ENCODE data around the gene DNMT3L. TPM values are rescaled to one million over a fixed set of nuclear protein-coding genes. Genes with fewer than 3 reads are reported as not detected.
A peak's percentile ranks its signal among the peaks of the same experiment; 100 is the strongest.

DNMT3L gene
- total and polyA plus RNA-seq, 2 donors (not counting 1 experiment from before 2014, with no cell fraction given), result not detected

- H3K4me3 Mint-ChIP-seq, result peak overlapping the region; percentile 64
- DNase-seq (peak; percentile 88), ATAC-seq (ENCODE audit: low read depth) (peak; percentile 15)
- H3K27ac ChIP-seq (ENCODE audit: low read length in 2 of 2), result peak overlapping the region; percentile 7 to 12
- no peaks in the 10 kb centered on the region for H3K9me3 Mint-ChIP-seq (ENCODE audit: insufficient read depth)
- H3K4me3 ChIP-seq (ENCODE audit: control extremely low read depth in 1 of 5, extremely low read depth in 1 of 5, insufficient read depth in 1 of 5, low read depth in 2 of 5, low read length in 4 of 5), result peak overlapping the region in 1 of 5 experiments; percentile 17
- WGBS (ENCODE audit: insufficient coverage), result 28% methylated on average over 21 of the region's 22 CpGs
- no peaks in the 10 kb centered on the region for H3K27me3 ChIP-seq (replicated peaks in 1 of 4; ENCODE audit: control extremely low read depth in 1 of 4, control insufficient read depth in 3 of 4, insufficient read depth in 4 of 4, low read length in 3 of 4)
- H3K4me2 ChIP-seq (replicated peaks; ENCODE audit: low read depth, low read length, poor library complexity, severe bottlenecking), result peak overlapping the region; percentile 54
- peaks cover 25% of the 10 kb centered on the region for H4K20me1 ChIP-seq (ENCODE audit: control insufficient read depth, insufficient read depth, low read length, poor library complexity, severe bottlenecking)
- no peaks in the 10 kb centered on the region for H3K36me3 ChIP-seq (replicated peaks in 1 of 2; ENCODE audit: control extremely low read depth in 1 of 2, control insufficient read depth in 1 of 2, extremely low read depth in 1 of 2, insufficient read depth in 2 of 2, low read length in 1 of 2)
- no peak overlapping the region for H3K9ac ChIP-seq (ENCODE audit: low read length)
- POLR2A ChIA-PET, result interaction anchor here (0.6 kb wide), 2 partner anchors 263 to 383 kb away, joined by 3 to 5 read pairs; no protein-coding TSS in a partner anchor
- no peaks in the 10 kb centered on the region for H3K27me3 Mint-ChIP-seq
- TF ChIP-seq EZH2 (IDR thresholded peaks at IDR 0.05; ENCODE audit: borderline replicate concordance, insufficient read depth, low read depth, low read length, poor library complexity, severe bottlenecking) (no peak), CTCF (IDR thresholded peaks at IDR 0.05) (peak; percentile 74)
- intact Hi-C loops (cut with micrococcal nuclease), result no loop called here
- peaks cover 0 to 3% (median 0%) of the 10 kb centered on the region in 3 donors for H3K9me3 ChIP-seq (ENCODE audit: control extremely low read depth in 1 of 3, control insufficient read depth in 2 of 3, insufficient read depth in 1 of 3, low read length in 2 of 3)
- H3K4me1 ChIP-seq (ENCODE audit: control insufficient read depth in 2 of 2, insufficient read depth in 2 of 2, low read length in 2 of 2), result peaks cover 65 to 82% of the 10 kb centered on the region in 2 donors
- H2AFZ ChIP-seq (ENCODE audit: insufficient read depth, low read depth, low read length, poor library complexity, severe bottlenecking), result no peak overlapping the region
- H3K4me1 Mint-ChIP-seq, result peaks cover 57% of the 10 kb centered on the region
- CTCF ChIA-PET, result interaction anchor here (0.6 to 2.7 kb wide), 10 partner anchors 11 to 284 kb away, joined by 3 to 11 read pairs (median 4); no protein-coding TSS in a partner anchor
- peaks cover 26% of the 10 kb centered on the region for H3K79me2 ChIP-seq (ENCODE audit: control insufficient read depth, insufficient read depth, low read length)
- H3K27ac Mint-ChIP-seq, result peak overlapping the region; percentile 61
Observed at GRCh38 chr21:44297525-44298290, 36.0 kb upstream of the DNMT3L start.

- ChIA-PET CTCF (interaction anchor here (0.8 to 2.7 kb wide), 6 partner anchors 10 to 207 kb away, joined by 3 to 9 read pairs (median 4); no protein-coding TSS in a partner anchor), POLR2A (interaction anchor here (0.7 kb wide), 1 partner anchor 359 kb away, joined by 3 read pairs; no protein-coding TSS in a partner anchor)
- intact Hi-C loops (cut with micrococcal nuclease), result no loop called here
Observed at GRCh38 chr21:44296916-44297315, 35.2 kb upstream of the DNMT3L start.

More at GRCh38 chr21:44296916-44297315, 35.2 kb upstream of the DNMT3L start:
- no peak for ATAC-seq (ENCODE audit: low read depth)
- DNase-seq, result no peak
- H3K79me2 ChIP-seq (ENCODE audit: control insufficient read depth, insufficient read depth, low read length), result peaks cover 18% of the 10 kb centered on the region
- Mint-ChIP-seq H3K27ac (no peak overlapping the region), H3K27me3 (no peaks in the 10 kb centered on the region), H3K4me1 (peaks cover 53% of the 10 kb centered on the region), H3K9me3 (ENCODE audit: insufficient read depth) (no peaks in the 10 kb centered on the region), H3K4me3 (no peak overlapping the region)
- H3K4me2 ChIP-seq (replicated peaks; ENCODE audit: low read depth, low read length, poor library complexity, severe bottlenecking), result peak overlapping the region; percentile 30
- H3K9ac ChIP-seq (ENCODE audit: low read length), result no peak overlapping the region
- TF ChIP-seq CTCF (IDR thresholded peaks at IDR 0.05), result no peak
- TF ChIP-seq EZH2 (IDR thresholded peaks at IDR 0.05; ENCODE audit: borderline replicate concordance, insufficient read depth, low read depth, low read length, poor library complexity, severe bottlenecking), result no peak
- no peaks in the 10 kb centered on the region for H3K27me3 ChIP-seq (replicated peaks in 1 of 4; ENCODE audit: control extremely low read depth in 1 of 4, control insufficient read depth in 3 of 4, insufficient read depth in 4 of 4, low read length in 3 of 4)
- H3K9me3 ChIP-seq (ENCODE audit: control extremely low read depth in 1 of 3, control insufficient read depth in 2 of 3, insufficient read depth in 1 of 3, low read length in 2 of 3), result peaks cover 0 to 3% (median 0%) of the 10 kb centered on the region in 3 donors
- H3K36me3 ChIP-seq (replicated peaks in 1 of 2; ENCODE audit: control extremely low read depth in 1 of 2, control insufficient read depth in 1 of 2, extremely low read depth in 1 of 2, insufficient read depth in 2 of 2, low read length in 1 of 2), result no peaks in the 10 kb centered on the region
- WGBS (ENCODE audit: insufficient coverage), result 89% methylated on average over 12 of the region's 13 CpGs
- H3K4me1 ChIP-seq (ENCODE audit: control insufficient read depth in 2 of 2, insufficient read depth in 2 of 2, low read length in 2 of 2), result peaks cover 57 to 74% of the 10 kb centered on the region in 2 donors
- no peak overlapping the region for H3K4me3 ChIP-seq (ENCODE audit: control extremely low read depth in 1 of 5, extremely low read depth in 1 of 5, insufficient read depth in 1 of 5, low read depth in 2 of 5, low read length in 4 of 5)
- H4K20me1 ChIP-seq (ENCODE audit: control insufficient read depth, insufficient read depth, low read length, poor library complexity, severe bottlenecking), result peaks cover 17% of the 10 kb centered on the region
- no peak overlapping the region for H3K27ac ChIP-seq (ENCODE audit: low read length in 2 of 2)
- H2AFZ ChIP-seq (ENCODE audit: insufficient read depth, low read depth, low read length, poor library complexity, severe bottlenecking), result no peak overlapping the region

All from B cell (primary cell).